MM.1S (cell line): ENCODE measurements around the gene DDX1.

Experiments used
- DNase-seq: peaks from one replicate; pipeline ENCODE4 v3.0.0-alpha.2; 2015
- H2AFZ ChIP-seq: fragments of 300-600 bp; sonication (generic); 2 replicates; pipeline ENCODE4 v1.6.0; 2016; ENCODE audit warnings: antibody characterized with exemption, low read length
- H3F3A ChIP-seq: fragments of 300-600 bp; sonication (generic); 2 replicates; pipeline ENCODE4 v1.6.1; 2016; ENCODE audit warnings: mild to moderate bottlenecking, antibody characterized with exemption, low read length, moderate library complexity, mixed read lengths; ENCODE audit not compliant: insufficient read depth
- H3K27ac ChIP-seq: fragments of 300-600 bp; sonication (generic); 2 replicates; pipeline ENCODE4 v1.5.1; 2016; ENCODE audit warnings: mild to moderate bottlenecking, low read length
- H3K27me3 ChIP-seq: fragments of 300-600 bp; sonication (generic); replicated peaks from 2 replicates; pipeline ENCODE4 v1.6.0; 2016; ENCODE audit warnings: low read length; ENCODE audit not compliant: insufficient read depth
- H3K36me3 ChIP-seq: fragments of 300-600 bp; sonication (generic); replicated peaks from 2 replicates; pipeline ENCODE4 v1.6.1; 2016; ENCODE audit warnings: mild to moderate bottlenecking, low read length, mixed read lengths; ENCODE audit not compliant: insufficient read depth
- H3K4me1 ChIP-seq: fragments of 300-600 bp; sonication (generic); 2 replicates; pipeline ENCODE4 v1.6.1; 2016; ENCODE audit warnings: low read length, mixed read lengths
- H3K4me2 ChIP-seq: fragments of 300-600 bp; sonication (generic); 2 replicates; pipeline ENCODE4 v1.6.0; 2016; ENCODE audit warnings: low read depth, low read length
- H3K4me3 ChIP-seq: fragments of 300-600 bp; sonication (generic); 2 replicates; pipeline ENCODE4 v1.5.1; 2016; ENCODE audit warnings: low read length, mixed read lengths
- H3K79me2 ChIP-seq: fragments of 300-600 bp; sonication (generic); 2 replicates; pipeline ENCODE4 v1.6.1; 2016; ENCODE audit warnings: mixed run types, low read length, mixed read lengths
- H3K9ac ChIP-seq: fragments of 300-600 bp; sonication (generic); 2 replicates; pipeline ENCODE4 v1.6.1; 2016; ENCODE audit warnings: low read length, mixed read lengths
- H3K9me2 ChIP-seq: fragments of 300-600 bp; sonication (generic); replicated peaks from 2 replicates; pipeline ENCODE4 v1.6.1; 2016; ENCODE audit warnings: mild to moderate bottlenecking, low read length, mixed read lengths; ENCODE audit not compliant: insufficient read depth
- H3K9me3 ChIP-seq: fragments of 300-600 bp; sonication (generic); replicated peaks from 2 replicates; pipeline ENCODE4 v1.6.1; 2016; ENCODE audit warnings: mild to moderate bottlenecking, low read length, mixed read lengths; ENCODE audit not compliant: insufficient read depth
- H4K20me1 ChIP-seq: fragments of 300-600 bp; sonication (generic); 2 replicates; pipeline ENCODE4 v1.6.1; 2016; ENCODE audit warnings: mild to moderate bottlenecking, low read length, moderate library complexity, mixed read lengths; ENCODE audit not compliant: insufficient read depth
- EZH2 ChIP-seq: fragments of 300-600 bp; sonication (generic); optimal IDR thresholded peaks from 2 replicates; pipeline ENCODE3; 2017; ENCODE audit warnings: low read depth, mild to moderate bottlenecking, antibody characterized with exemption, low read length, mixed read lengths
- EZH2phosphoT487 ChIP-seq: fragments of 300-600 bp; sonication (generic); IDR thresholded peaks from 2 replicates; pipeline ENCODE4 v1.6.1; 2018; ENCODE audit warnings: antibody characterized with exemption, low read length
- TF ChIP-seq, protein P1 (sequence below): fragments of 300-600 bp; sonication (generic); IDR thresholded peaks from 2 replicates; pipeline ENCODE4 v1.5.1; 2016; ENCODE audit warnings: antibody characterized with exemption, low read length, mixed read lengths

Gene DDX1

DNA sequence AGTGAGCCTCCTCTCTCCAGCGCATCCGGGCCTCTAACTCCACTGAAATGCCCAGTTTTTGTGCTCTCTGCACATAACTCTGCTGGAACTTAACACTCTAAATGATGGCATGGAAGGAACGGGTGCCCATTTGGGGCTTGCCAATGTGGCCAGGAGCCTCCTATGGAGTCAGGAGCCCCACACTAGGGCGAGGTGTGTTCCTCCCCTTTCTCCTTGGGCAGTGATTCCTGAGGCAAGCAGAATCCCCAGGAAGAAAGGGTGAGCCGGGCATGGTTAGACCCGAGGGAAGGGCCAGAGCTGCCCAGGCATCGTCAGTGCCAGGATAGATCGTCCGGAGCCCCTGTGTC lies 63.0 kb downstream of the DDX1 start:
- Histone ChIP-seq H3K79me2 (no peaks in the 10 kb centered on the region), H3K4me1 (no peaks in the 10 kb centered on the region), H3K9me3 (no peaks in the 10 kb centered on the region), H3K4me3 (no peak overlapping the region), H2AFZ (no peak overlapping the region), H4K20me1 (no peaks in the 10 kb centered on the region), H3K36me3 (no peaks in the 10 kb centered on the region), H3K9me2 (no peaks in the 10 kb centered on the region), H3K4me2 (no peak overlapping the region), H3F3A (no peaks in the 10 kb centered on the region), H3K27me3 (no peaks in the 10 kb centered on the region), H3K9ac (no peak overlapping the region), H3K27ac (no peak overlapping the region)
- DNase-seq: no peak
- TF ChIP-seq EZH2 (no peak), EZH2phosphoT487 (no peak)
- TF ChIP-seq, protein P1, sequence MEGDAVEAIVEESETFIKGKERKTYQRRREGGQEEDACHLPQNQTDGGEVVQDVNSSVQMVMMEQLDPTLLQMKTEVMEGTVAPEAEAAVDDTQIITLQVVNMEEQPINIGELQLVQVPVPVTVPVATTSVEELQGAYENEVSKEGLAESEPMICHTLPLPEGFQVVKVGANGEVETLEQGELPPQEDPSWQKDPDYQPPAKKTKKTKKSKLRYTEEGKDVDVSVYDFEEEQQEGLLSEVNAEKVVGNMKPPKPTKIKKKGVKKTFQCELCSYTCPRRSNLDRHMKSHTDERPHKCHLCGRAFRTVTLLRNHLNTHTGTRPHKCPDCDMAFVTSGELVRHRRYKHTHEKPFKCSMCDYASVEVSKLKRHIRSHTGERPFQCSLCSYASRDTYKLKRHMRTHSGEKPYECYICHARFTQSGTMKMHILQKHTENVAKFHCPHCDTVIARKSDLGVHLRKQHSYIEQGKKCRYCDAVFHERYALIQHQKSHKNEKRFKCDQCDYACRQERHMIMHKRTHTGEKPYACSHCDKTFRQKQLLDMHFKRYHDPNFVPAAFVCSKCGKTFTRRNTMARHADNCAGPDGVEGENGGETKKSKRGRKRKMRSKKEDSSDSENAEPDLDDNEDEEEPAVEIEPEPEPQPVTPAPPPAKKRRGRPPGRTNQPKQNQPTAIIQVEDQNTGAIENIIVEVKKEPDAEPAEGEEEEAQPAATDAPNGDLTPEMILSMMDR: no peak

DNA sequence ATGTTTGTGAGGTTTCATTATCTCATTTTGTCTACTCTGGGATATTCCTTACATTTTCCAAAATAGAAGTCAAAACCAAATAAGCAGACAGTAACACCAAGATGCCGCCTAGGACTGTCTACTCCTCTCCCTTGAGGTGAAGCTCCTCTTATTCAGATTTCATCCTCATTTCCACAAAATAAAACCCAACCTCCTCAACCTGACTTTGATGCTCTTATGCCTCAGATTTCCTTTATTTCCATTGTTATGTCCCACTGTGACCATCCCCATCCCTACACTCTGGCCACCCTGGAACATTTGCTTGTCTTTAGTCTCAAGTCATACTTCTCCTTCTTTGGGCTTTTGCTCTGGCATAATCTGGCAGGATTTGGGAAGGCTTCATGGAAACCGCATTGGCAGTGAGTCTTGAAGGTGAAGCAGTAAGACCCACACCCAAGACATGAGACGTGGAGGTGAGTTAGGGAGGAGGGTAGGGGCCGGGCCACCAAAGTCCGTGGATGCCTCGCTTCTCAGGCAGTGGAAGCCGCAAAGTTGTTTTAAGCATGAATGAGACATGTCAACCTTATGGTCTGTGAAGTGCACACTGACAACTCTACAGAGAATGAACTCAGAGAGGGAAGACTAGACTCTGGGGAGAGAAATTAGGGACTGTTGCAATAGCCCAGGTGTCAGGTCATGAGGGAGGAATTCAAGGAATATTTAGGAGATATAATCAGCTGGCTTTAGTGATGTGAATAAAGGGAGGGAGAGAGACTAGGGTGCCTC lies 63.6 kb downstream of the DDX1 start:
- H4K20me1 ChIP-seq: no peaks in the 10 kb centered on the region
- H3K9me3 ChIP-seq: no peaks in the 10 kb centered on the region
- H3K27ac ChIP-seq: no peak overlapping the region
- TF ChIP-seq, protein P1: no peak
- H3K27me3 ChIP-seq: no peaks in the 10 kb centered on the region
- no peak overlapping the region for H3K4me3 ChIP-seq
- no peaks in the 10 kb centered on the region for H3K79me2 ChIP-seq
- H3F3A ChIP-seq: no peaks in the 10 kb centered on the region
- DNase-seq: no peak
- H3K4me1 ChIP-seq: no peaks in the 10 kb centered on the region
- H2AFZ ChIP-seq: no peak overlapping the region
- no peak overlapping the region for H3K9ac ChIP-seq
- no peaks in the 10 kb centered on the region for H3K36me3 ChIP-seq
- H3K9me2 ChIP-seq: no peaks in the 10 kb centered on the region
- H3K4me2 ChIP-seq: no peak overlapping the region

DNA sequence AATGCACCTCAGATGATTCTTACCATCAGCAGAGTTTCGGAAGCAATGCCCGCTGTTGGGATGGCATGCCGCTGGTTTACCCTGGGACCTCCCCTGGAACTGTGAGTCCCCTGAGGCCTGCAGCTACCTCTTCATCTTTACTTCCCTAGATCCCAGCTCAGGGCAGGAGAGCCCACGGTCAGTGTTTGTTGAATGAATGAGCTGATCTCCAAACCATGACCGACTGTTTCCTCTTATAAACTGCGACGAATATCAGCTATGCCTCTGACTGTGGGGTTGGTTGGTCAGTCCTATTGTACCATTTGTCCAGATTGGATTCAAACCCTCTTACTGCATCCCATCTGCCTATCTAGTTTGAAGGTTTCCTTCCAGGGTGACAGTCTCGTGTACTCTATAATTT lies 64.4 kb downstream of the DDX1 start:
- H3K4me2 ChIP-seq: no peak overlapping the region
- H2AFZ ChIP-seq: no peak overlapping the region
- no peaks in the 10 kb centered on the region for H3F3A ChIP-seq
- H3K27me3 ChIP-seq: no peaks in the 10 kb centered on the region
- H3K4me3 ChIP-seq: no peak overlapping the region
- no peaks in the 10 kb centered on the region for H3K9me3 ChIP-seq
- no peaks in the 10 kb centered on the region for H3K36me3 ChIP-seq
- no peaks in the 10 kb centered on the region for H3K9me2 ChIP-seq
- H3K4me1 ChIP-seq: no peaks in the 10 kb centered on the region
- DNase-seq: no peak
- no peaks in the 10 kb centered on the region for H4K20me1 ChIP-seq
- H3K9ac ChIP-seq: no peak overlapping the region
- TF ChIP-seq EZH2 (no peak), EZH2phosphoT487 (no peak)
- TF ChIP-seq, protein P1: no peak
- no peaks in the 10 kb centered on the region for H3K79me2 ChIP-seq
- no peak overlapping the region for H3K27ac ChIP-seq
